Retinal pigment epithelial cell (primary cell): ENCODE data around the gene BRWD1.

Experiments used
- DNase-seq: peaks from one replicate; pipeline ENCODE4 v3.0.0-alpha.2; 2010; ENCODE audit warnings: low read depth
- H3K4me3 ChIP-seq: 2 replicates; pipeline ENCODE4 v1.5.1; 2011; ENCODE audit warnings: mild to moderate bottlenecking, low read length, control low read depth, moderate library complexity
- TF ChIP-seq, protein P1 (sequence below): conservative IDR thresholded peaks from 2 replicates; pipeline ENCODE4 v1.5.1; 2011; ENCODE audit warnings: low read depth, low read length, control low read depth, inconsistent platforms

Gene BRWD1

DNA sequence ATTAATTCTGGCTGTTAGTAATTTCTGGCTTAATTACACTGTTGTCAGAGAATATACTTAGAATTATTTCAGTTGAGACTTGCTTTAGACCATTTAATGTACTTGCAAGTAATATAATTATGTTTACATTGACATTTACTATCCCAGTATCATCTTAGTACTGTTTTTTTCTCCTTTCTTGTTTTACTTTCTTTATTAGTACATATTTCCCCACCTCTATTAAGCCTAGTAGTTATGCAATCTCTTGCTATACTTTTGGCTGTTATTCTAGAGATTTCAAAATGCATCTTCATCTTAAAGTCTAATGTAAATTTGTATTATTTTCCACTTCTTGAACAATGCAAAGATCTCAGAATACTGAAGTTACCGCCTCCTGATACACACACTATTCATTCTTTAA is 24.4 kb downstream of the BRWD1 start:
- no peak overlapping the region for H3K4me3 ChIP-seq
- TF ChIP-seq, protein P1, sequence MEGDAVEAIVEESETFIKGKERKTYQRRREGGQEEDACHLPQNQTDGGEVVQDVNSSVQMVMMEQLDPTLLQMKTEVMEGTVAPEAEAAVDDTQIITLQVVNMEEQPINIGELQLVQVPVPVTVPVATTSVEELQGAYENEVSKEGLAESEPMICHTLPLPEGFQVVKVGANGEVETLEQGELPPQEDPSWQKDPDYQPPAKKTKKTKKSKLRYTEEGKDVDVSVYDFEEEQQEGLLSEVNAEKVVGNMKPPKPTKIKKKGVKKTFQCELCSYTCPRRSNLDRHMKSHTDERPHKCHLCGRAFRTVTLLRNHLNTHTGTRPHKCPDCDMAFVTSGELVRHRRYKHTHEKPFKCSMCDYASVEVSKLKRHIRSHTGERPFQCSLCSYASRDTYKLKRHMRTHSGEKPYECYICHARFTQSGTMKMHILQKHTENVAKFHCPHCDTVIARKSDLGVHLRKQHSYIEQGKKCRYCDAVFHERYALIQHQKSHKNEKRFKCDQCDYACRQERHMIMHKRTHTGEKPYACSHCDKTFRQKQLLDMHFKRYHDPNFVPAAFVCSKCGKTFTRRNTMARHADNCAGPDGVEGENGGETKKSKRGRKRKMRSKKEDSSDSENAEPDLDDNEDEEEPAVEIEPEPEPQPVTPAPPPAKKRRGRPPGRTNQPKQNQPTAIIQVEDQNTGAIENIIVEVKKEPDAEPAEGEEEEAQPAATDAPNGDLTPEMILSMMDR = no peak
- DNase-seq = no peak

- TF ChIP-seq, protein P1 = no peak
- no peak for DNase-seq
- no peak overlapping the region for H3K4me3 ChIP-seq
Observed at GRCh38 chr21:39282911-39283310, 30.5 kb downstream of the BRWD1 start.

DNA sequence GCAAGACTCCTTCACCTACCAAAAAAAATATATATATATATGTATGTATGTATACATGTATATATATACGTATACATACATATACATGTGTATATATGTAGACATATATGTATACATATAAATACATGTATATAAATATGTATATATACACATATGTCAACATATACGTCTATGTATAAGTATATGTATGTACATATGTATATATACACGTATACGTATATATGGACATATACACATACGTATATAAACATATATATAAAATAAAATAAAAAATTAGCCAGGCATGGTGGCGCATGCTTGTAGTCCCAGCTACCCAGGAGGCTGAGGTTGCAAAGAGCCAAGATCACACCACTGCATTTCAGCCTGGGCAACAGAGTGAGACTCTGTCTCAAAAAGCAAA is 31.6 kb downstream of the BRWD1 start:
- TF ChIP-seq, protein P1 = no peak
- no peak for DNase-seq
- H3K4me3 ChIP-seq = no peak overlapping the region

DNA sequence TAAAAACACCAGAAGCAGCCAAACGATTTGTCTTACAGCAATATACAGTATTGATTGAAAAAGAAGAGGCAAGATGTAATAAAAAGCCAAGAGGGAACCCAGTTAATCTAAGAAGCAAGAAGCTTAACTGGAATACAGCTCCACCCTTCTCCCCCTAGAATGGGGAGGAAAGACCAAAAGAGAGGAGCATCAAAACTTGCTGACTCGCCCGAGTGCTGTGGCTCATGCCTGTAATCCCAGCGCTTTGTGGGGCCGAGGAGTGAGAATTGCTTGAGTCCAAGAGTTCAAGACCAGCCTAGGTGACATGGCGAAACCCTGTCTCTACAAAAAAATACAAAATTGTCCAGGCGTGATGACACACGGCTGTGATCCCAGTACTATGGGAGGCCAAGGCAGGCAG is 32.2 kb downstream of the BRWD1 start:
- TF ChIP-seq, protein P1 = no peak
- no peak for DNase-seq

GRCh38 chr21:39269620-39270019 is 43.8 kb downstream of the BRWD1 start:
- no peak overlapping the region for H3K4me3 ChIP-seq
- TF ChIP-seq, protein P1 = no peak
- DNase-seq = no peak

More for the DNA sequence above, 32.2 kb downstream of the BRWD1 start:
- no peak overlapping the region for H3K4me3 ChIP-seq

DNA sequence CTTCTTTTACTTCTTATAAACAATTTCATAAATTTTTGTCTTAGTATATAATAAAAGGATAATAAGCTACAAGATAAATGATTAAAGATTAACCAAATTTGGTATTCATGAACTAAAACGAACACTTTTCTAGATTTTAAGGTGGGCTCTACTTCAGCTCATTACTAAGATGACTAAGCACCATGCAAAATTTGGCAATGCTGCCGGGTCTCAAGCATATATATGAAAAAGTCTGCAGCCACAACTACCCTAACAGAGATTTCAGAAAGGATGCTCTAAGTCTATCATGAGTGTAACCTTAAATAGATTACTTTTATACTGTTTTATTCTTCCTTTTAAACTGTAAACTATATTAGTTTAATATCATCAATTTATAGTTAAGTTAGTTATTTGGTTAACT is 47.8 kb downstream of the BRWD1 start:
- DNase-seq = no peak
- TF ChIP-seq, protein P1 = no peak
- H3K4me3 ChIP-seq = no peak overlapping the region

GRCh38 chr21:39263372-39263771 is 50.1 kb downstream of the BRWD1 start:
- DNase-seq = no peak
- TF ChIP-seq, protein P1 = no peak
- H3K4me3 ChIP-seq = no peak overlapping the region
